HG03039 (cell line): ENCODE measurements around the gene TSHZ1.

Experiments
- ATAC-seq: cut with Tn5 transposase; IDR thresholded peaks from one replicate; pipeline ENCODE4 v1.9.1; 2021; ENCODE audit warnings: mild to moderate bottlenecking, moderate library complexity; ENCODE audit not compliant: unreplicated experiment

TSHZ1 gene

DNA sequence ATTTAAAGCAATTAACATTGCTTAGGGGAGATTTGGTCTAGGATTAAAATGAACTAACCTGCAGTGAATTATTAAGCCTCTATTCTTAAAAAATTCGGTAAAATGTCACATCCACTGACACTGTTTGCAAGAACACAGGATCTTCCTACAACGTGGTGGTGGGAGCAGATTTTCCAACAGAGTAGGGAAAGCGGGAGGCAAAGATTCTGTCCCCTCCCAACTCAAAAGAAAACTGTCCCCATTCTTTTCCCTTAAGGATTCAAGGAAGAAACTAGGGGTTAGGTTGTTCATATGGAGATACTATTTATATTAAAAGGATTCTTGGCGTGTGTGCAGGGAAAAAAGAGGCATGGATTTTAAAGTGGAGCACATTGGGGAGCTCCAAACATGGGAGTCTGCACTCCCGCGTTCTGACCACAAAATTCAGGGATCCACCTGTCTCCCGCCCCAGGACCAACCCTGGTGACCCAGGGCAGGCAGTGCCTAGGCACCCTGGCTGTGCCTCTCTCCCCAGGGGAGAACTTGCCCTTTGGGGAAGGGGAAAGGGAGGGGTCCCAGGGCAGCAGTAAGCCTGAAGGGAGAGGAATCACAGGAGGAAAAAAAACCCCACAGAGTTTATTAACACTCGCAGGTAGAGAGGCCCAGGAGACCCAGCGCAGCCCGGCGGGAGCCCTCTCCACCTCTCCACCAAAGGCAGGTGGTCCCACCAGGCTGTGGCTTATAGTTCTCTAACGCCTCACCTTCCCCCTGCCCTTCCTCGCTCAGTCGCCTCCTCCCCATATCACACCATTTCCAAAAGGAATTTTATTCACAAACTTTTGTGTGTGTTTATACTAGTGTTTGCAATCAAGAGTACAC lies 3.9 kb upstream of the TSHZ1 start:
- no peak for ATAC-seq

DNA sequence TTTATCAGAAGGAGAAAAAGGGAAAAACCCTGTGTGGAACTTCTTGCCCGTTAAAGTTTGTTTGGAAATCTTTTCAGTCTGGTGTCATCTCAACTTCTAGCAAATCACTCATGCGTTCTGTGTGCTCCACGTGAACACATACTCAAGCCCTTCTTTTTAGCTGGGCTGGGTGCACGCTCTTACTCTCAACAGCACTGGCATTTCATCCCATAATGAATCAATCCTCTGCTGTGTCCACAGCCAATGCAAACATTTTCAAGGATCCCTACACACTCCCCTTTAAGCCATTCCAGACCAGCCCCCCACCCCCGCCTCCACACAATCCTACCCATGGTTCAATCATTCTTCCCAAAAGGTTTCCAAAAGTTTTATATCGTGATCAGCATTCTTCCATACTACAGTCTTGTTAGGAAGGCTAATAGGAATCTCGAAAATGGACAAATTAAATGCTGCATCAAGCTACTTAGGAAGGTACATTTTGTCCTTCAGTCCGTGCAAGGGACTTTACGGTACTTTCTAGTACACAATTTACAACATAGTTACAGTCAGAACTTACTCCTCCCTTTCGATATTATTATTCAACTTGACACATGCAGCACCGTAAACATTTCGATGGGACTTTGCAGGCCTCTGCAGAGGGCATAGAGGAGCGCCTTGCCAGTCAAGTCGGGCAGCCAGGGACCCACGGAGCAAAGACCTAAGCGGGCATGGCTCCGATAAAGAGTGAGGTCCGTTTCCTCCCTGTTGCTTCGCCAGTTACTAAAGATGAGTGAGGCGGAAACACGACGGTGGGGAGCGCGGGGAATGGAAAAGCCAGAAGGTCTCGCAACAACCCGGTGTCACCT lies 3.1 kb upstream of the TSHZ1 start:
- no peak for ATAC-seq

DNA sequence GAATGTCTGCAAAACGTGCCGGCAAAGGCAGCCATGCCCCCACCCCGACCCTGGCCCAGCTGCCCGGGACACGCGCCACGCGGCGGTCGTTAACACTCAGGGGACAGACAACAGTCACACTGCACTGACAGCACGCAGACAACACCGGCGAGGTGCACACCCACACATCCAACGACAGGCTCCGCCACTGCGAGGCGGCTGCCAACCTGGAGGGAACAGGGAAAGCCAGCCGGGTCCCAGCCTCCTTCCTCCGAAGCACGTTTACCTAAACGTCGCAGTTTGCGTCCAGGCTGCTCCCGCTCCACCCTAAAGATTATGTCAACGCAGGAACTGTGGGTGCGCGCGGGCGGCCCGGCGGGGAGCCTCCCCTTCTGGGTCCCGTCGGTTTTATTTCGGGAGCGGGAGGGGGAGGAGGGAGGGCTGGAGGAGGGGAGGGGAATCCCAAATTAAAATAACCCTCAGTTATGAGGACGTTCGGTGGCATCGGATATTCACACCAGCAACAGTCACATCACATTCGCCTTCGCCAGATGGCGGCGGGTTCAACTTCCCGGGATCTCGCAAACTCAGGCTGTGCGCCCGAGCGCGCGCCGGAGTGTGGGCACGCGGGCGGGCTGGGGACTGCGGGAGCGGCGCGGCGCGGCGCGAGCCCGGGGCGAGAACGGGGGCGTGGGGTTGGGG lies 2.3 kb upstream of the TSHZ1 start:
- peak; percentile 3 for ATAC-seq

DNA sequence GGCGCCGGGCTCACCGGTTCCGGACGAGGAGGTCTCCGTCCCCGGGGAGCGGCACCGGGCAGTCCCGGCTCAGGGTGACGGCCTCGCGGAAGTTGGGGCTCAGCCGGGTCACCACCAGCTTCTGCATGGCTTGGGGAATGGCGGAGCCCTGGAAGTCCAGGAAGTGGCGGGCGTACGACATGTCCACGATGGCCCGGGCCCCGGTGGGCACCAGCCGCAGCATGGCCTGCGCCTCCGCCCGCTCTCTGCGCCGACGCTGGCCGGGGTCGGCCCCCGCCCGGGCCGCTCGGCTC lies 1.8 kb upstream of the TSHZ1 start:
- ATAC-seq = peak; percentile 8

DNA sequence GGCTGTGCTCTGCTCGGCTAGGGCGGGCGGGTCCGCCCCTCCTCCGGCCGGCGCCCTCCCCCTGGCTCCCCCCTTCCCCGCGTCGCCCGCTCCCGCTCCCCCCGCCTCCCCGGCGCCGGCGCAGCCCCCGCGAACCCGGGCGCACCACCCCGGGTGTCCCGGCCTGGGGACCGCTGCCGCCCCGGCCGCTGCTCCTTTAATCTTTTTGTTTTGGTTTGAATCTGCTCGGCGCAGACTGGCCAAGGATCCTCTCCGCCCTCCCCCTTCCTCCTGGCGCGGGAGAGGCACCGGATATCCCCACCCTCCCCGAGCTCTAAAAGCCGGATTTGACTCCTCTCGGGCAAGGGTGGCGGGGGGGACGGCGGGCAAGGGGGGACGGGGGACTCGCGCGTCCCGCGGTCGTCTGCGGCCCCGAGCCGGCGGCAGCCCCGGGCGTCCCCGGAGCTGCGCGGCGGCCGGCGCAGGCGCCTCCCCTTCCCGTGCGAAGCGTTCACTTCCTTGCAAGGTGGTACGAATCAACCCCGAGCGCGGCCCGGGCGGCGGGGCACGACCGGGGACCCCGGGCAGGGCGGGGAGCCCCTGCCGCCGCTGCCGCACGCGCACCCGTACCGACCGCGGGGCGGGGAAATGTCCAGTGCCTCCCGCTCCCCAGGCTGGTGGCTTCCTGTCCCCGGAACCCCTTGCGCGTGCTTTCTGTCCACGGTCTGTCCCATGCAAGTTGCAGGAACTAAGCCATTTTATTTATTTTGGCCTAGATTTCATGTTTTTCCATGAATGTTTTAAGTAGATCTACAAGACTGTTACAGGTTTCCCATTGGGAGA lies 1.3 kb upstream of the TSHZ1 start, which contains the start of gene PTGR3:
TSS of gene PTGR3 (minus strand) at position 11 of the 822 bp plus-strand sequence. CDS start 81 bp downstream, outside the sequence.
- ATAC-seq = peak; percentile 41

DNA sequence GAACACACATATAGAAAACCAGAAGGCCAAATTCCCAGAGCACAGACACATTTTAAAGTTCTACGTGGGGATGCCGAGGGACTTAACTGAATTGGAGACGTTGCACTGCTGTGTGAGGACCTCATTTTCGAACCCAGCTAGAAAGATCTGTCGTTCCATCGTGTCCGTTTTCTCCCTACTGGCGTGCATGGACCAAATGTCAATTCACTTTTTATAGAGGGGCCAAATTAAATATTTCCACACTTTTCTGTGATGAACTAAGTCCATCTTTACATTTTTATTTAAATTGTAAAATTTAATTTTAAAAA lies 692 bp upstream of the TSHZ1 start:
- ATAC-seq = no peak

DNA sequence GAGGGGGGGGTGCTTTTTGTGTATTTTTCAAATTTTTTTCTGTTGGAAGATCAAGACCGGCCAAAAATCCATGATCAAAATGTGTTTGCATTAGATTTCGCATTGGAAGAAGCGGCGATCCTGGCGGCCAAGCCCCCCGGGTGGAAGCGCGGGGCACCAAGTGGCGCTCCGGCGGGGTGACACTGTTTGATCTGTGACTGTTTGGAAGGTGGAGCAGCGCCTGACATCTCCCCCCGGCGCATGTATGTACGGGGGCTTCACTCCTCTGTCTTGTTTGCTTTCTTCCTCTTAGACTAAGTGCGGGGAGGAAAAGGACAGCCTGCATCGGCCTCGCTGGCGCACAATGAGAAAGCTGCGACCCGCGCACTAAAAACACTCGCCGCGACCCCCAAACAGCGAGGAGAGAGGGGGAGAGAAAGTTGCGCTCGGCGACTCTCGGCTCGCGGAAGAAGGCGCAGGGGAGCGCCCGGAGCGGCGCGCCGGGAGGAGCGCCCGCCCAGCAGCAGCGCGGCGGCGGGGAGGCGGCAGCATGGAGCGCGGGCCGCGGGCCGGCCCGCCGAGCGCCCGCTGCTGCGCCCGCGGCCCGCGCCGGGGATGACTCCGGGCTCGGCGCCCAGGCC lies 515 bp downstream of the TSHZ1 start:
- ATAC-seq = no peak

DNA sequence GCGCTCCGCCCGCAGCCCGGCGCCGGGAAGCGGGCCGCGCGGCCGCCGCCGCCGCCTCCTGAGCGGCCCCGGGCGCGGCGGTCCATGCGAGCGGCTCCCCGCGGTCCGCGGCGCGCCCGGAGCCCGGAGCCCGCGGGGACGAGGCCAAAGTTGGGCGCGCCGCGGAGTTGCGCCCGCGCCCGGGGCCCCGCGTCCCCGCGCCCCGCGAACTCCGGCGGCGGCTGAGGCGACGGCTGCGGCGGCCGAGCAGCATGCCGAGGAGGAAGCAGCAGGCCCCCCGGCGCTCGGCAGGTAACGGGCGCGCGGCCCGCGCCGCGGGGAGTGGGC lies 992 bp downstream of the TSHZ1 start:
- no peak for ATAC-seq

DNA sequence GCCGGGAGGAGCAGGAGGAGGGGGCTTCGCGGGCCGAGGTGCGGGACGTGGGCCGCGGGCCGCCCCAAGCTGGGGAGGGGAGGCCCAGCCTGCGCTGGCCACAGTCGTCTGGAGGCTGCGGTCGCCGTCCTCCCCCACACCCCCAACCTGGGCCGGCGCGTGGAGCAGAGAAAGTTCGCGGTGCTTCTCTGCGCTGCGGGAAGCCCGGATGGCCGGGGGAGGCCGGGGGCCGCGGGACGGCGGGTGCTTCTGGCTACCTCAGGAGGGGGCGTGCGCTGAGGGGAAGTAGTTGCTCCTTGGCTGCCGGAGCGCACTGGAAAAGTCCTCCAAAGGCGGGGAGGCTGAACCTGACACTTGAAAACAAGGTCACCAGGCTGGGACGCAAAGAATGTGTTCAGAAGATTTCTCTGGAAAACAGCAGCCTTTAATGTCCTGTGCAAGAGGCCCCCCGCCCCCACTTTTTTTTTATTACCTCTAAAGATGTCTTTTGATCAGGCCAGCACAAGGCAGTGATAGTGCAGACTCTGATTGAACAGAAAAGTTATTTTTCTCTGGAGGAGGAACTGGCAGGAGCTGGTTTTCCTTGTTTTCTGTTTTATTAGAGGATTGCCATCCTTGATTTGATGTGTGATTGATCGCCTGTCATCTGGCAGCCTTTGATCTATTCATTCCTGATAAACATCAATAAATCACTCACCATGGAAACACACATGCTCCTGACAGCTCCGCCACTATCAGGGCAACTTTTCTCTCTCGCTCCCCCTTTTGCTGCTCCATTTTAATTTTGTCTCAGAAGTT lies 1.6 kb downstream of the TSHZ1 start:
- ATAC-seq = no peak

DNA sequence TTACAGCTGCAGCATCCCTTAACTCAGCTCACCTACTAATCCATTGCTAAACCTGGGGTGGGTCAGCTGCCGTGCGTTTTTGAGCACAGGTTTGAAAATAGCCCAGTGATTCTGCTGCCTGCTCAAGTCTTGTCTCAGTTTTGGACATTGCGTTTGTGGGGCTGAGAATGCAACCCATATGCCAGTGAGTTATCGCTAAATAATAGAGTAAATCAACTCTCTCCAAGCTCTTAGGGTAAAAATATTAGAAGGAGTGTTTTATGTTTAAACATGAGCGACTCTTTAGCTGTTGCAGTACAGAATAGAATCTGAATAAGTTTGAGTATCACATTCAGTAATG lies 2.1 kb downstream of the TSHZ1 start:
- ATAC-seq = no peak

DNA sequence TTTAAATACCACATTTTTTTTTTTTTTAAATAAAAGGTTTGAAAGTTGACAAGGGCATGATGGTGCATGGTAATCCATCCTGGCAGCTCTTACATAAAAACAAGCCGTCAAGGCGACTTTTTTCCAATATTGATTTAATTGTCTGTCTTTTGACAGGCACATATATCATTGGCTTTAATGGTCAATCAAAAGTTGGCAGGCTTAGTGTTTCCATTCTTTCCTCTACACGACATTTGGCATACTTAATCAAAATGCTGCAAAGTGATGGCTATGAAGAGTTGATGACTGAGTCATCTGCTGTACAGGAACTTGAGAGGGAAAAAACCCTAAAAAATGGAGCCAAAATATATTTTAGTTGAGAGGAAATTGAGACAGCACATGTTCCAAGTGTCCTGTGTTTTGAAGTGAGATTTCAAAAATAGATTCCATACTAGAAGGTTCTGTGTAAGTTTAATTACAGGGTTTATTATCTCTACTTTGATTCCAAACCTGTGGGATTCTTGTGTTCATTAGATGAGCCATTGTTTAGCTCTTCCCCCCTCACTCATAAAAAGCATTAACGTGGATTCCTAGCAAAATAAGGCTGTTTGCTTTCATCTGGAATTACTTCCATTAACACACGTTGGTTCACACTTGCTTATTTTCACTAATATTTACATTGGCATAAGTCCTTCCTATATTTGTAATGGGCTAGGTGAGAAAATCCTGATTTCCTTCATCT lies 3.2 kb downstream of the TSHZ1 start:
- no peak for ATAC-seq

DNA sequence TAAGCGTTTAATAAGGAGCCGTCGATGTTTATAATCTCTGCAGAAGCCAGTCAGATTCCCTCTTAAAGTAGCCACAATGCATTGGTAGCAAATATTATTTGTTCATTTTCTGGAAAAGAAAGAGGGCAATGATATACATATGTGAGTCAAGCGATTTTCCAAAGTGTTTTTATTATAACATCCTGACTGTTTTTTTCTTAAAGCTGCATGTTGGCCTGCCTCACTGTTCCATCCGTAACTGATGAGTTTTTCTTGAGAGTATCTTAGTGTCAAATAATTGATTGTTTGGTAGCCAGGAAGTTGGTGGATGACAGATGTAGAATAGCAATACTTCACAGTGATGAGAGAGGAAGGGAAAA lies 3.7 kb downstream of the TSHZ1 start:
- ATAC-seq = no peak

DNA sequence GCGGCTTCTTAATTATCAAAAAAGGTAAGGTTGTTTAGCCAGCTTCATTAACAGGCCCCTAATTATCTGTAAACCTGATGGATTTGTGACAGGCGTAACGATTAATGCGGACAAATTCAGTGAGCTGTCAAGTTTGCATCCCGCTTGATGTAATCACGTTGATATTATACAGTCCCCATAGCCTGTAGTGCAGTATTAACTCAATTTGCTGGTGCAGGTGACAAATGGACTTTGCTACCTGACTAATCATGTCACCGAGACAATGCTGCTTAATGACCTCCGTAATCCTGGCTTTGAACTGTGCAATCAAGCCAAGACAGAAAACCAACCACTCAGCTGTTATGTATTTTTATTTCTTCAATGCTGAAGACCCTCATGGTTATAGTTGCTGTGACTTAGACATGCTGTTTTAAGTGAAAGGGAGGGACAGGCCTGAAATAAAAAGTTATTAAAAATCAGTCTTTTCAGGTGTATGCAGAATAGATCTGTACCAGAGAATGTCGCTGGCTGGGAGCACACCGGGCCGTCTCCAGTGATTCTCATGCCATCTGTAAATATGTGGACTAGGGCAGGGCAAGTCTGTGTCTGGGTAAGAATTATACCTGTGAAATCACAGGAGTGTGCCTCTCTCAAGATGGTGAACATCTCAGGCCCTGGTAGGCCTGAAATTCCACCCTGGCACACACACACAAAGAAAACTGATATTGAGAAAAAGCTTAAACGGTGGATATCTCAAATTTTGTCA lies 4.3 kb downstream of the TSHZ1 start:
- ATAC-seq = no peak

DNA sequence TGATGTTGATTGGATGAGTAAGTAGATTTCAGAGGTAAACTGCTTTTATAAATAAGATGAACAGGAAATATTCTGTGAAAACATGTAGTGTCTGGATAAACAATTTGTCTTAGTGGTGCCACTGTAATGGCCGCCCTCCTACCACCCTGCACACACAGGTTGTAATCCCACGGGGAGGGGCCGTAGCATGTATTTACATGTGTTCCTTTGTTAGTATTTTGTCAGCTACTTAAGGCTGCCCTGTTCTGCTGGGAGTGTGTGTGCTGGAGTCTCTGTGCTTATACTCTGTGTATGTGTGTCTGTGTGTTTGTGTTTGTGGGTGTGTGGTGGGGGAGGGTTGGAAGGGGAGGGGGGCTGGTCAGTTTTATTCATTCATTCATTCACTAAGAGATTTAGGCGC lies 5.1 kb downstream of the TSHZ1 start:
- ATAC-seq = no peak

DNA sequence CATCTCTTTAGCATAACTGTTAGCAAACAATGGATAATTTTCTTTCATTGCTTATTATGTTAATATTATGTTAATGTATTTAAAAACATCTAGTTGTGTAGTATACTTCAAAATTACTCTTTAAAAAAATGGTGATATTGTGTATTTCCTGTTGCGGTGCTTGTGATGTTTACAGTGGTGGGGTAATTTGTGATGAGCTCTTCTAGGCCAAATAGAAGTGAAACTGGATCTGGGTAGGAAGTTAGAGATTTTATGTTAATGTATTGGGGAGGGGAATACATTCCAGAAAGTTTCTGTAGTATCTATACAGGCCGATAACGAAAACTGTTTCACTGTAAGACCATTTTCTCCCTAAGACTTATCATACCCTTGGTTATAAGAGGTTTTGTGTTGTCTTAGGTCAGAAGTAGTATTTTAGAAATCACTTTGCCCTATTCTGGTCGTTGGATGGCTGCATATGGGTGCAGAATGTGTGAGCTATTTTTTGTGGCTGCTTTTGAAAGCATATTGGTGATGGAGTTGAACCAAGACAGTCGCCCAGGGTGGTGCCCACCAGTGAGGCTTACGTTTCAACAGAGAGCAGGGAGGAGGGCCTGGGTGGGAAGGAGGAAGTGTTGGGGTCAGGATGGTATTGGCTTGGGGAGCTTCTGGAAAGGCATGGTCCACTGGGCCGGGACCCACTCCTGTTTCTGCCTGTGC lies 5.8 kb downstream of the TSHZ1 start:
- no peak for ATAC-seq

DNA sequence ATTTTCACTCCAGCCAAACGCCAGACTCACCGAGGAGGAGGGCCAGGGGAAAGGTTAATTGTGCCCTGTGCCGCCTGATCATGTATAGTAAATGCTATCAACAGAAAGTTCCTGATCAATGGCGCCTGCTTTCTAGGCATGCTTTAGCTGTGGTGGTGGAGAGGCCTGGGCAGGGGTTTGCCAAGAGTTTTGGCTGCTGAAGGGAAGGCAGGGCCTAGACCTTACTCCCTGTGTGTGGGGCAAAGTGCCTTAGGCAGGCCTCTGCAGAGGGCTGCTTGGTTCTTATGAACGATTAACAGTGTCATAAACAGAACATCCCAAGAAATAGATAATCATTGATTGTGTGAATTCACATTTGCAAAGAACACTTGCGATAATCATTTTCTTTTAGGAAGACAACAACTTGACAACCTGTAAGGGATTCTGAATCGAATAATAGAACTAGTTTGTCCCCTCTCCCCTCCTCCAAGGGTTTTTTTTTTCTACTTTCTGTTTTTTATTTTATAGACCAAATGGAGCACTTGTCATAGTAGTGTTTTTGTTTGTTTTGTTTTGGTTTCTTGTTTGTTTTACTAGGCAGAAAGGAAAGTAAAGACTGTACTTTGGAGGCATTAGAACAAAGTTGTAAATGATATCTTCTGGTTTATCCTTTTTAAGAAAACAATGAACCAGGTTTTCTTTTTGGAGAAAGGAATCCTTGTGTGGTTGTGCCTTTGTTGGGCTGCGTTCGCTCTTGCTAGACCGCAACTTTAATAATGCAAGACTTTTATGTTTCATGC lies 6.5 kb downstream of the TSHZ1 start:
- ATAC-seq = no peak
